GM20431 (cell line): ENCODE data around the gene NFILZ.
"Not testable (repeated sequence)": the region's sequence is repeated elsewhere in the genome, so short reads cannot be mapped to it uniquely, and the experiment has no call there.

Experiments used
- in situ Hi-C: fragments of 300-500 bp; cut with MseI, MboI; formaldehyde crosslinking; loops from one replicate; pipeline ENCODE4 v1.15.0; 2020; ENCODE audit warnings: low sequenced_read_pairs; ENCODE audit not compliant: unreplicated experiment

The NFILZ gene

DNA sequence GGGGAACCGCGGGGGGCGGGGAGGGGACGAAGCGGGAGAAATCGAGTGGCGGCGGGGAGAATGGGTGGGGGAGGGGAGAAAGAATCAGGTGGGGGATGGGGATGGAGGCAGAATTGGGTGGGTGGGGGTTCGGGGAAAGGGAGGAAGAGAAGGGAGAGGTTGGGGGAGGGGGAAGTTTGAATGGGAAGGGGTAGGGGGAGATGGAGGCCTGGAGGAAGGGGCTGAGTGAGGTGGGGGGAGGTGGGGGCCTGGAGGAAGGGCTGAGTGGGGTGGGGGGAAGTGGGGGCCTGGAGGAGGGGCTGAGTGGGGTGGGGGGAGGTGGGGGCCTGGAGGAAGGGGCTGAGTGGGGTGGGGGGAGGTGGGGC, 19.5 kb upstream of the NFILZ start:
- in situ Hi-C loops: no loop called here

DNA sequence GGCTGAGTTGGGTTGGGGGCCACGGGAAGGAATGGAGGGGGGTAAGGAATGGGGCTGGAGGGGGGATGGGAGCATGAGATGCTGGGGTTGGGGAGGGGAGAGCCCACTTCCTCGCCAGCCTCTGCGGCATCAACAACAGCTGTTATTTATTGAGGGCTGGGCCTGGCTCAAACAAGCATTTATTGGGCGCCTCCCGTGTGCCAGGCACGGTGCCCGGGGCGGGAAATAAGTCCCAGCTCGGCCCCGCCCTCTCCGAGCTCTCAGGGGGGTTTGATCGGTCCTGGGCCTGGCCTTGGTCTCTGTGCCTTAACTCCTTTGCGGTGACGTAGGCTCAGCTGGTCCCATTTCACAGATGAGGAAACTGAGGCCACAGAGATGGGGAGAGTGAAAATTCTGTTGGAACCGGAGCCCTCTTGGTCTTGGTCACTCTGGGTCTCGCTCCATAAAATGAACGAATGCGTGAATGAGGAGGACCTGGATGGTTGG, 19.0 kb upstream of the NFILZ start:
- in situ Hi-C loops: no loop called here

DNA sequence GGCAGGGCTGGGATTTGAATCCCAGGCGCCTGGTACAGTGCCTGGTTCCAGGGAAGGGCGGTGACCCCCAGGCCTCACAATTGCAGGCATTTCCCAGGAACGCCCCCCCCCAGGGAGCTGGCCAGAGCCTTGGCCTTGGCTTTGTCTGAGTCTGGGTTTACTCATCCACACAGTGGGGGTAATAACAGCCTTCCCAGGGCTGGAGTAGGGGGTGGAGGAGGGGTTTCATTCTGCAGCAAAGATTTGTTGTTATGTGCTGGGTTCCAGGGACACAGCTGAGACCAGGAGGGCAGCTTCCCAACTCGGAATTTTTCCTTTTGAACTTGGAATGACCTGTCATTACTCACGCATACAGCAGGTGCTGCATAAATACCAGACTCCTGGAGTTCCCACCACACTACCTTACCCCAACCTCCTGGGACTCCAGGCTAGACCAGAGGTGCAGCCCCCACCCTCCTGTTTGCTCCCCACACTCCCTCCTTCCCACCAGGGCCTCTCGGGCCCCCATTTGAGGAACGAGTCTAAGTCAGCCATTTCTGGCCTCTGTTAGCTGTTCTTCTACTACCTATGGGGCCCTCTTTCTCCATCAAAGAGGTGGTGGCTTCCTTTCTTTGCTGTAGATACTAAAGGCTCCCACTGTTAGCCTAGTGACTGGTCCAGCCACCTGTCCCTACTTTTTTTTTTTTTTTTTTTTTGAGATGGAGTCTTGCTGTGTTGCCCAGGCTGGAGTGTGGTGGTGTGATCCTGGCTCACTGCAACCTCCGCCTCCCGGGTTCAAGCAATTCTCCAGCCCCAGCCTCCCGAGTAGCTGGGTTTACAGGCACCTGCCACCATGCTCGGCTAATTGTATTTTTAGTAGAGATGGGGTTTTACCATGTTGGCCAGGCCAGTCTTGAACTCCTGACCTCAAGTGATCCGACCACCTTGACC, 18.3 kb upstream of the NFILZ start:
- in situ Hi-C loops: no loop called here

DNA sequence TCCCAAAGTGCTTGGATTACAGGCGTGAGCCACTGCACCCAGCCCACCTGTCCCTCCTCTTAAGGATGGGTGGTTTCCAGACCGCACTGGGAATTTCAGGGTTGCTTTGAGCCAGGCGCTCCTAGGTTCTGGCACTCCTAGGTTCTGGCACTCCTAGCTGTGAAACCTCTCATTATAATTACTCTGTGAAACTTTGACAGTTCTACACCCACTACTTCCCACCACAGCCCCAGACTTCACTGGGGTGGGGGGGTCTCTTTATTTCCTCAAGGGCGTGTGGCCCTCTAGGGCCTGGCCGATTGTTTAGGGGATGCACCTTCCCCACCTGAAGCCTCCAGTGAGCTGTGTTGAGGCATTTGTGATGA, 17.6 kb upstream of the NFILZ start:
- in situ Hi-C loops: no loop called here

DNA sequence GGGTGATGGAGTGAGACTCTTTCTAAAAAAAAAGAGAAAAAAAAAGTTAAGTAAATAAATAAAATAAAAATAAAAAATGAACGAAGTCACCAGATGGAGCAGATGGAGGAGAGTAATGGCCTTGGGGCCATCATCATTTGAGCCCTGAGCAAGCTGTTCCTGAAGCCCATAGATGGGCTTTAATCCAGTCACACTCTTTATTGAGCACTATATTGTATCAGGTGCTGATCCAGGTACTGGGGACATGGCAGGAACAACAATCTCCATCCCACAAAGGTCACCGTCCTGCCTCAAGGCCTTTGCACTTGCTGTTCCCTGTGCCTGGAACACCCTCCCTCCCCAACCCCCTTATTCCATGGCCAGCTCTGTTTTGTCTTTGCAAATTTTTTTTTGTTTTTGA, 16.0 kb upstream of the NFILZ start:
- in situ Hi-C loops: no loop called here

DNA sequence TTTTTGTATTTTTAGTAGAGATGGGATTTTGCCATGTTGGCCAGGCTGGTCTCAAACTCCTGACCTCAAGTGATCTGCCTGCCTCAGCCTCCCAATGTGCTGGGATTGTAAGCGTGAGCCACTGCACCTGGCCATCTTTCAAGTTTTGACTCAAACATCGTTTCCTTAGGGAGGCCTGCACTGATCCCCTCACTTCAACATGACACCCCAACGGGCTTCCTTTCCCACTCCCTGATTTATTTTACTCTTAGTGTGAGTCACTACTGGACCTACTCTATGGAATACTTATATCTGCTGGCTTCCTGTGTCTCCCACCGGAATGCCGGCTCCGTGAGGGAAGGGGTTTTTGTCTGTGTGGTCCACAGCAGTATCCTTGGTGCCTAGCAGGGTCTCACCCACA, 15.4 kb upstream of the NFILZ start:
- in situ Hi-C loops: no loop called here

DNA sequence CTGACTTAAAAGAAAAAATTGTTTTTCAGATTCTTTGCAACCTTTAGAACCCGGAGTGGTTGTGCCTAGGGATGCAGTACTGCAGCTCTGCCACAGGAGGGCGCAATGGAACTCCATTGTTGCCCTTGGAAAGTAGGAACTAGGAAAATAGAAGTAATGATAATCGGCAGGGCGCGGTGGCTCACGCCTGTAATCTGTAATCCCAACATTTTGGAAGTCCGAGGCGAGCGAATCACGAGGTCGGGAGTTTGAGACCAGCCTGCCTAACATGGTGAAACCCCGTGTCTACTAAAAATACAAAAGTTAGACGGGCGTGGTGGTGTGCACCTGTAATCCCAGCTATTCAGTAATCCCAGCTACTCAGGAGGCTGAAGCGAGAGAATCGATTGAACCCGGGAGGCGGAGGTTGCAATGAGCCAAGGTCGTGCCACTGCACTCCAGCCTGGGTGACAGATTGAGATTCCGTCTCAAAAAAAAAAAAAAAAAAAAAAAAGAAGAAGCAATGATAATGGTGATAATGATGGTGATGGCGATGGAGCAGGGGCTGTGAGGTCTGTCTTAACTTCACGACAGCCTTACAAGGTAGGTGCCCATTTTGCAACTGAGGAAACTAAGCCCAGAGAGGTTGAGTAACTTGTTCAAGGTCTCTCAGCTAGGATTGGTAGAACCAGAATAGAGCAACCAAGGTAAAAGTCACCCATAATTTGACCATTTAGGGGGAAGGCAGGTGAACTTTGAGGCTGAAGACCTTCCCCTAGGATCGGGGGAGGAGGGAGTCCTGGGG, 14.4 kb upstream of the NFILZ start:
- in situ Hi-C loops: no loop called here

DNA sequence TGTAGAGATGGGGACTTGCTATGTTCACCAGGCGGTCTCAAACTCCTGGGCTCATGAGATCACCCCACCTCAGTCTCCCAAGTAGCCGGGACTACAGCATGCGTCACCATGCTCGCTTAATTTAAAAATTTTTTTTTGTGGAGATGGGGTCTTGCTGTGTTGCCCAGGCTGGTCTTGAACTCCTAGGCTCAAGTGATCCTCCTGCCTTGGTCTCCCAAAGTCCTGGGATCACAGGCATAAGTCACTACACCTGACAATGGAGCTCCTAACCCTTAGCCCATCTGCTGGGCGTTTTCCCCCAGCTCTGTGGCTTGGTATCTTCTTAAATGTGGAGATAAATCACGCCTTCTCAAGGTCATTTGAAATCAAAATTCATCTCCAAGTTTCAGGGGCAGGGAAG, 13.6 kb upstream of the NFILZ start:
- in situ Hi-C loops: no loop called here

DNA sequence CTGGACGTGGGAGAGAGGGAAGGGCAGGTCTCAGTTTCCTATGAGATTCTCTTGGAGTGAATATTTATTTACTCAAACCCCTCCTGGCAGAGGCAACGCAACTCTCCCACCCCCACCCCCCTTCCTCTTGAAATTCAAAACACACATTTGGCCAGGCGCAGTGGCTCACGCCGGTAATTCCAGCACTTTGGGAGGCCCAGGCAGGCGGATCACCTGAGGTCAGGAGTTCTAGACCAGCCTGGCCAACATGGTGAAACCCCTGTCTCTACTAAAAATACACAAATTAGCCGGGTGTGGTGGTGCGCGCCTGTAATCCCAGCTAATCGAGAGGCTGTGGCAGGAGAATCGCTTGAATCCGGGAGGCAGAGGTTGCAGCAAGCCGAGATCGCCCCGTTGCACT, 13.1 kb upstream of the NFILZ start:
- in situ Hi-C loops: not testable (repeated sequence)

DNA sequence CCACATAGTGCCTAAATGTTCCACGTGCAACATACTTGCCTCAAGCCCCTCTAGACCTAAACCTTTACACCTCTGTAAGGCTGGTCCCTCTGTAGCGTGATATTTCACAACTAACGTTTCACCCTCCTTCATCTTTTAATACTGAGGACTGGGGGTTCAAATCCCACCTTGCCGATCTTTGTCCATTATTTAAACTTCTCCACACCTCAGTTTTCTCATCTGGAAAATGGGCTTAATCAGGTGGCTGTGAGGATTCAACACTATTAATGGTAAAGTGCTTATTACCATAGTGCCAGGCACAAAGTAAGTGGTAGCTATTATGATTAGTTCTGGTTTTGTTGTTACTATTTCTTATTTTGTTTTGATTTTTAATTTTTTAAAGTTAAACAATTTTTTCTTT, 12.4 kb upstream of the NFILZ start:
- in situ Hi-C loops: no loop called here

DNA sequence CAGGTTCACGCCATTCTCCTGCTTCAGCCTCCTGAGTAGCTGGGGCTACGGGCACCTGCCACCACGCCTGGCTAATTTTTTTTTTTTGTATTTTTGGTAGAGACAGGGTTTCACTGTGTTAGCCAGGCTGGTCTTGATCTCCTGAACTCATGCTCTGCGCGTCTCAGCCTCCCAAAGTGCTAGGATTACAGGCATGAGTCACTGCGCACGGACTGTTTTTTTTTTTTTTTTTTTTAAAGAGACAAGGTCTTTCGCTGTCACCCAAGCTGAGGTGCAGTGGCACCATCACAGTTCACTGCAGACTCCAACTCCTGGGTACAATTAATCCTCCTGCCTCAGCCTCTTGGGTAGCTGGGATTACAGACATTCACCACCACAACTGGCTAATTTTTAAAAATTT, 11.7 kb upstream of the NFILZ start:
- in situ Hi-C loops: no loop called here

DNA sequence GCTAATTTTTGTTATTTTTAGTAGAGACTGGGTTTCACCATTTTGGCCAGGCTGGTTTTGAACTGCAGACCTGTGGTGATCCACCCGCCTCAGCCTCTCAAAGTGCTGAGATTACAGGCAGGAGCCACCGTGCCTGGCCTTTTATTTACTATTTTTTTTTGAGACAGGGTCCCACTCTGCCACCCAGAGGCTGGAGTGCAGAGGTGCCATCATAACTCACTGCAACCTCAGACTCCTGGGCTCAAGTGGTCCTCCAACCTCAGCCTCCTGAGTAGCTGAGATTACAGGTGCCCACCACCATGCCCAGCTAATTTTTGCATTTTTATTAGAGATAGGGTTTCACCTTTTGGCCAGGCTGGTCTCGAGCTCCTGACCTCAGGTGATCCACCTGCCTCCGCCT, 7.5 kb upstream of the NFILZ start:
- in situ Hi-C loops: not testable (repeated sequence)

DNA sequence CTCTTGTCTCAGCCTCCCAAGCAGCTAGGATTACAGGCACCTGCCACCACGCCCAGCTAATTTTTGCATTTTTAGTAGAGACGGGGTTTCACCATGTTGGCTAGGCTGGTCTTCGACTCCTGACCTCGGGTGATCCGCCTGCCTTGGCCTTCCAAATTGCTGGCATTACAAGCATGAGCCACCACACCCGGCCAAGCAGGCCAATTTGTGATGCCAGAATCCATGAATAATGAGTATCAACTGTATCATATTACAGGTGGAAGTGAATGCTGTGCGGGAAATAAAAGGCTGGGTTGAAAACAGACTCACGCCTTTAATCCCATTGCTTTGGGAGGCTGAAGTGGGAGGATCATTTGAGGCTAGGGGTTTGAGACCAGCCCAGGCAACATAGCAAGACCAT, 3.6 kb upstream of the NFILZ start:
- in situ Hi-C loops: no loop called here

DNA sequence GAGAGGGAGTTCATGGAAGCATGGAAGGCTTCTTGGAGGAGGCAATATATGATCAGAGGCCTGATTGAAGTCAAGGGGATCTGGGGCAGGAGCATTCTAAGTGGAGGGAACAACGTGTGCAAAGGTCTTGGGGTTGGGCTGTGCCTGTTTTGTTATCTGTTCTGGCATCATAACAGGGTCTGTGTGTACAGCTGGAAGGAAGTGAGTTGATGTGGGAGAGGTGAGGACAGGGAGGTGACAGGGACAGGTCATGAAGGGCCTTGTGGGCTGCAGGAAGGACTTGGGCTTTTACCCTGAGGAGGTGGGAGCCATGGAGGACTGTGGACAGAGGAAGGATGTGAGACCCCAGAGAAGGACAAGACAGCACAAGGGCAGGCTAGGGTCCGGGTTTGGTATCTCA, 1.2 kb upstream of the NFILZ start:
- in situ Hi-C loops: no loop called here

DNA sequence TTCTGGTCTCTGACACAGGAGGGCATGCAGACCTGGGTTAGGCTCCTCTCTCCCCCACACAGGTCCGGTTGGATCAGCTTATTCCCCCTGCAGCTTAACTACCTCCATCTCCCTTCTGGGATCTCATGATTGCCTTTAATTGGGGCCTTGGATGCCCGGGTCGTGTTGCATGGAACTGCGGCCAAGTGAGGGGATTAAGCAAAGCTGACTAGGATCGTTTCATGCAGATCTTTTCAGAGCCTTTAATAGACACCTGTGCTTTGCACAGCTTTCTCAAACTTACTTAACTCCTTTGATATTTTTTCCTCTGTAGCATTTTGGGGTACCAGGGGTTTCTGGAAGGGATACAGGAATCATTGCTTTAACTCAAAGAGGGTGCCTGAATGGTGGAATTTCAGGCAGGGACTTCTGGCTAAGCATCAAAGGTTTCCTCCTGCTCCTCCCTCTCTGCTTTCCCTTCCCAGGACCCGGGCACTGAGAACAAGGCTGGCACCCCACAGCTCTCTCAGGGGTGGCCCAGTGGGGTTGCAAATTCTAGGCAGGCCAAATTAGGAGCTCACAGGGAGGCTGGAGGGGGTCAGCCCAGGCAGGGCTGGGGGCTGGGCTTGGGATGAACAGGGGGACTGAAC, 477 bp downstream of the NFILZ start:
- in situ Hi-C loops: no loop called here

DNA sequence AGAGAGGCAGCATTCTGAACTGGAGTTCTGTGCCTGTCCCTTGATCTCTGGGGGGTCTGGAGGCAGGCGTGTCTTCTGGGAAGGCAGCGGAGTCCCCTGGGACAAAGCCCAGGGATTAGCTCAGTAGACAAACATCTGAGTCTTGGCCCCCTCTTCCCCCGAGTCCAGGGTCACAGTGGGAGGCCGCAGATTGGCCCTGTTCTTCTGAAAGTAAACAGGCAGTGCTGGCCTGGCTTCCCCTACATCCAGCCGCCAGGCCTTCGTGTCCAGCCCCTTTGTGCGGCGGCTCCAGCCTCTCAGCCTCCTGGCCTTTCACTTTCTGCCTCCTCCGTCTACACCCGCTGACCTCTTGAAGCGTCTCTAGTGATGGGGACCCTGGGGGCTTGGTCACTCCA, 989 bp downstream of the NFILZ start:
- in situ Hi-C loops: no loop called here

DNA sequence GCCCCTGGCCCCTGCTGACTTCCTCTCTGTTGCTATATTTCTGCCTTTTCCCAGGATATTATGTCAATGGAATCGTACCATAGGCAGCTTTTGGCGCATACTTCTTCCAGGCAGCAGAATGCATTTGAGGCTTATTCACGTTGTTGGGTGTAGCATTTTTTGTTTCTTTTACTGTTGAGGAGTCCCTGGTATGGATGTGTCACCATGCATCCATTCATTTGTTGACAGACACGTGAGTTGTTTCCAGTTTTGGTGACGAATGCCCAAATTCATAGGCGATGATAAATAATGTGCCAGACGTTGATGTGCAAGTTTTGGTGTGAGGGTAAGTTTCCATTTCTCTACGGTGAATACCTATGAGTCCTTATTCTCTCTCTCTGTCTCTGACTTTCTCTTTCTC, 5.0 kb downstream of the NFILZ start:
- in situ Hi-C loops: no loop called here

DNA sequence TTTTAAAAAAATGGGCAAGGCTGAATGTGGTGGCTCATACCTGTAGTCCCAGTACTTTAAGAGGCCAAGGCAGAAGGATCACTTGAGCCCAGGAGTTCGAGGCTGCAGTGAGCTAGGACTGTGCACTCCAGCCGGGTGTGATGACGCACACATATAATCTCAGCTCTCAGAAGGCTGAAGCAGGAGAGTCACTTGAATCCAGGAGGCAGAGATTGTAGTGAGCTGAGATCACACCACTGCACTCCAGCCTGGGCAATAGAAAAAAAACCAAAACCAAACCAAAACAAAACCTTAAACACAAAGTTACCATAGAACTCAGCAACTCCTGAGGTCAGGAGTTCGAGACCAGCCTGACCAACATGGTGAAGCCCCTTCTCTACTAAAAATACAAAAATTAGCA, 6.6 kb downstream of the NFILZ start:
- in situ Hi-C loops: not testable (repeated sequence)

DNA sequence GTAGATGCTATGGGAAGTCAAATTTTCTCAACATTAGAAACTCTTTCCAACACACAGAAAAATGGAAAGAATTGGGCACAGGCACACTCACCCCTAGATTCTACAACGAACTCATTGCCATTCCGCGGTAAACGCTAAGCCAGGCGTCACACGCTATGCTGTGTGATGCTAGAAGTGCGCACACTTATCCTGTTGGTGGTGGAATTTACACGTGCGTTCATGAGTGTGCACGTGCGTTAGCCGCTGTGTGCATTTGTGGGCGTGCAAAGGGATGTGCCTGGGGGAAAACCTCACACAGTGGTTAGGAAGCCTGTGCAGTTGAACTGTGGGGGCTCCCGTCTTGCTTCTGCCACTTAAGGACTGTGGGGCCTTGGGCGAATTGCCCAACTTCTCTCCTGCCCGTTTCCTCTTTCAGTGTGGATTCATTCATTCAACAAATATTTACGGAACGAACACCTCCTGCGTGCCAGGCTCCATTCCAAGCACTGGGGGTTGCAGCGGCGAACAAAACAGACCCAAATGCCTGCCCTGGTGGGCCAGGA, 7.7 kb downstream of the NFILZ start:
- in situ Hi-C loops: no loop called here

DNA sequence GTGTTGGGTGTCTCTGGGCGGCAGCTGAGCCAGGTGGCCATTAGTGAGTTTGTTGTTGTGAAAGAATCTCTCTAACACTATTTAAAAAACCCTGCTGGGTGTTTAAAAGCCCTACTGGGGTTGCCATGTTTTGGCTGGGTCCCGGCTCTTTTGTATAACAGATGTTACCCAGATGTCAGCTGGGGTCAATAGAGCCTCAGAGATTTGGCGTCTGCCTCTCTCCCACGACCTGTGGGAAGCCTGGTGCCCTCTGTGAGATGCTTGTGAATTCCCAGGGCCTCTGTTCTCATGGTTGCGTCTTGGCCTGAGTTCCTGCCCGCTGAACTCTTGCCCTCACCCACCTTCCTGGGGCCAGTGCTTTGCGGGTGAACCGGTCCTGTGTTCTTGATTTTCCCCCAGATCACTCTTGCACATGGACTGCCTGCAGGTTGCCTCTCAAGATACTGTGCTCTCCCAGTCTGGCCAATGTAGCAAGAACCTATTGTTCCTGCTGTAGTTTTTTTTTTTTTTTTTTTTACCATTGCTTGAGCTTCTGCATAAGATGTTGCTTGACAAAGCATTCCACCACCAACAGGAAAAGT, 9.5 kb downstream of the NFILZ start:
- in situ Hi-C loops: no loop called here
